Activated T-helper 17 cell treated with anti-CD3 and anti-CD28 coated beads, Interleukin-2, amount 50 U/mL, for 72 hours (primary cell): Measurements from ENCODE around the gene UNC119B. TPM values are rescaled to one million over a fixed set of nuclear protein-coding genes. Genes with fewer than 3 reads are reported as not detected.
"Not testable (repeated sequence)": the region's sequence is repeated elsewhere in the genome, so short reads cannot be mapped to it uniquely, and the experiment has no call there.

Experiments used
- ATAC-seq: fragments of 150-1000 bp; cut with Tn5 transposase; replicated peaks from 2 replicates; pipeline ENCODE4 v1.10.0; 2021; ENCODE audit warnings: mild to moderate bottlenecking, moderate library complexity
- H3K27ac Mint-ChIP-seq: one replicate; pipeline ENCODE4 v1.8.0; 2022; ENCODE audit warnings: mixed read lengths
- H3K27me3 Mint-ChIP-seq: one replicate; pipeline ENCODE4 v1.8.0; 2022; ENCODE audit warnings: mixed read lengths
- H3K36me3 Mint-ChIP-seq: one replicate; pipeline ENCODE4 v1.8.0; 2022; ENCODE audit warnings: low read depth, mild to moderate bottlenecking, mixed read lengths
- H3K4me1 Mint-ChIP-seq: one replicate; pipeline ENCODE4 v1.8.0; 2022; ENCODE audit warnings: mixed read lengths
- H3K4me3 Mint-ChIP-seq: one replicate; pipeline ENCODE4 v1.8.0; 2022; ENCODE audit warnings: mild to moderate bottlenecking, mixed read lengths
- H3K9me3 Mint-ChIP-seq: one replicate; pipeline ENCODE4 v1.8.0; 2022; ENCODE audit warnings: mixed read lengths
- total RNA-seq, 2 donors: library from RNA; stranded (reverse); gene quantifications; one replicate each; pipeline ENCODE4 v1.2.3, GENCODE V29; 2022

Gene UNC119B
- 10 to 100 TPM; 23.8 to 31.1 TPM for total RNA-seq

DNA sequence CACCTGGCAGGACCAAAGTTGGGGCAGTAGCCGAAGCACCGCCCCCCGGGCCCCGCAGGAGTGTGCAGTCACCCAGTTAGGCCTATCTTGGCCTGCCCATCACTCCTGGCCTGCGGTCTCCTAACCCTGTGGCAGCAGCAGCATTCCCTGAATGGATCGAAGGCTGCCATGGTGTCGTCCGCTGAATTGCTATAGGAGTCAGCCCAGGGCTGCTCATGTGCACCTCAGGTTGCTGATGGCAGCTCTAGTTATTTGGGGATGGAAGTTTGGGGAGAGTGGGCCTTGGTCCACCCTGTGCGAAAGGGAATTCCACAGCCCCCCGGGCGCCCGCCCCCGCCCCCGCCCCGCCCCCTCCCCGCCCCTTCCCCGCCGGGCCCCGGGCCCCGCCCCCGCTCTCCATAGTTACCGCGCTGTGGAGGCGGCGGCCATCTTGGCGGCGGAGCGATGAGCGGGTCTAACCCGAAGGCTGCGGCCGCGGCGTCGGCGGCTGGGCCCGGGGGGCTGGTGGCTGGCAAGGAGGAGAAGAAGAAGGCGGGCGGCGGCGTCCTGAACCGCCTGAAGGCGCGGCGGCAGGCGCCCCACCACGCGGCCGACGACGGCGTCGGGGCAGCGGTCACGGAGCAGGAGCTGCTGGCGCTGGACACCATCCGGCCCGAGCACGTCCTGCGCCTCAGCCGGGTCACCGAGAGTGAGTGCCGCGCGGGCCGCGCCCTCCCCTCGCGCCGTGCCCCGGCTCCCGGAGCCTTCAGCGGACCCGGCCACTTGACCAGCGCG, at the start of gene UNC119B:
UNC119B (plus strand) TSS at position 428 of the 774 bp plus-strand sequence; CDS start at position 445, 17 bp downstream.
- H3K9me3 Mint-ChIP-seq = no peaks in the 10 kb centered on the region
- peak; percentile 82 for ATAC-seq
- H3K27me3 Mint-ChIP-seq = no peaks in the 10 kb centered on the region
- peaks cover 24% of the 10 kb centered on the region for H3K36me3 Mint-ChIP-seq
- peak within 1 kb of the TSS; percentile 88 for H3K27ac Mint-ChIP-seq
- H3K4me3 Mint-ChIP-seq = peak within 1 kb of the TSS; percentile 88
- H3K4me1 Mint-ChIP-seq = peaks cover 17% of the 10 kb centered on the region

- no peak overlapping the region for H3K27ac Mint-ChIP-seq
- no peaks in the 10 kb centered on the region for H3K36me3 Mint-ChIP-seq
- H3K27me3 Mint-ChIP-seq = peaks cover 3% of the 10 kb centered on the region
- no peaks in the 10 kb centered on the region for H3K4me1 Mint-ChIP-seq
- no peak for ATAC-seq
- no peaks in the 10 kb centered on the region for H3K9me3 Mint-ChIP-seq
- H3K4me3 Mint-ChIP-seq = no peak overlapping the region
Measured at GRCh38 chr12:120661432-120661831, 48.8 kb upstream of the UNC119B start.

DNA sequence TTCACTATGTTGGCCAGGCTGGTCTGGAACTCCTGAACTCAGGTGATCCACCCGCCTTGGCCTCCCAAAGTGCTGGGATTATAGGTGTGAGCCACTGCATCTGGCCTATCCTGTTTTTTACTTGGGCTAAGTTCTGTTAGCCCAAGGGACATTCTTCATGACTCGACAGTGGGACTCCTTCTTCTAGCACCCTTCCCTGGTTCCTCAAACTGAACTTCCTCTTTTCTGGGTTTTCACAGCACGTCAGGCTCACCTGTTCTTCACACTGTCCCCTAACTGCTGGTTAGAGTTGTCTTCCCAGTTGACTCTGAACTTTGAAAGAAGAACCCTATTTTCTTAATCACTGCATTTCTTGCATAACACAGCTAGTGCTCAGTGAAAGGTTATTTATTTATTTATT, 47.4 kb upstream of the UNC119B start:
- peaks cover 3% of the 10 kb centered on the region for H3K27me3 Mint-ChIP-seq
- no peaks in the 10 kb centered on the region for H3K4me1 Mint-ChIP-seq
- no peaks in the 10 kb centered on the region for H3K9me3 Mint-ChIP-seq
- no peak overlapping the region for H3K4me3 Mint-ChIP-seq
- H3K27ac Mint-ChIP-seq = no peak overlapping the region
- no peaks in the 10 kb centered on the region for H3K36me3 Mint-ChIP-seq
- ATAC-seq = no peak

GRCh38 chr12:120663741-120664140, 46.5 kb upstream of the UNC119B start:
- ATAC-seq = no peak
- no peaks in the 10 kb centered on the region for H3K4me1 Mint-ChIP-seq
- H3K27me3 Mint-ChIP-seq = peaks cover 3% of the 10 kb centered on the region
- no peaks in the 10 kb centered on the region for H3K36me3 Mint-ChIP-seq
- H3K9me3 Mint-ChIP-seq = no peaks in the 10 kb centered on the region
- no peak overlapping the region for H3K27ac Mint-ChIP-seq
- H3K4me3 Mint-ChIP-seq = no peak overlapping the region

- Mint-ChIP-seq H3K36me3 (no peaks in the 10 kb centered on the region), H3K9me3 (no peaks in the 10 kb centered on the region), H3K4me1 (no peaks in the 10 kb centered on the region), H3K27me3 (no peaks in the 10 kb centered on the region), H3K27ac (no peak overlapping the region), H3K4me3 (no peak overlapping the region)
- no peak for ATAC-seq
Measured at GRCh38 chr12:120666571-120667390, 43.5 kb upstream of the UNC119B start.

GRCh38 chr12:120668091-120668867, 42.0 kb upstream of the UNC119B start:
- no peaks in the 10 kb centered on the region for H3K36me3 Mint-ChIP-seq
- H3K4me3 Mint-ChIP-seq = no peak overlapping the region
- H3K9me3 Mint-ChIP-seq = no peaks in the 10 kb centered on the region
- no peaks in the 10 kb centered on the region for H3K27me3 Mint-ChIP-seq
- no peak for ATAC-seq
- no peaks in the 10 kb centered on the region for H3K4me1 Mint-ChIP-seq
- H3K27ac Mint-ChIP-seq = no peak overlapping the region

DNA sequence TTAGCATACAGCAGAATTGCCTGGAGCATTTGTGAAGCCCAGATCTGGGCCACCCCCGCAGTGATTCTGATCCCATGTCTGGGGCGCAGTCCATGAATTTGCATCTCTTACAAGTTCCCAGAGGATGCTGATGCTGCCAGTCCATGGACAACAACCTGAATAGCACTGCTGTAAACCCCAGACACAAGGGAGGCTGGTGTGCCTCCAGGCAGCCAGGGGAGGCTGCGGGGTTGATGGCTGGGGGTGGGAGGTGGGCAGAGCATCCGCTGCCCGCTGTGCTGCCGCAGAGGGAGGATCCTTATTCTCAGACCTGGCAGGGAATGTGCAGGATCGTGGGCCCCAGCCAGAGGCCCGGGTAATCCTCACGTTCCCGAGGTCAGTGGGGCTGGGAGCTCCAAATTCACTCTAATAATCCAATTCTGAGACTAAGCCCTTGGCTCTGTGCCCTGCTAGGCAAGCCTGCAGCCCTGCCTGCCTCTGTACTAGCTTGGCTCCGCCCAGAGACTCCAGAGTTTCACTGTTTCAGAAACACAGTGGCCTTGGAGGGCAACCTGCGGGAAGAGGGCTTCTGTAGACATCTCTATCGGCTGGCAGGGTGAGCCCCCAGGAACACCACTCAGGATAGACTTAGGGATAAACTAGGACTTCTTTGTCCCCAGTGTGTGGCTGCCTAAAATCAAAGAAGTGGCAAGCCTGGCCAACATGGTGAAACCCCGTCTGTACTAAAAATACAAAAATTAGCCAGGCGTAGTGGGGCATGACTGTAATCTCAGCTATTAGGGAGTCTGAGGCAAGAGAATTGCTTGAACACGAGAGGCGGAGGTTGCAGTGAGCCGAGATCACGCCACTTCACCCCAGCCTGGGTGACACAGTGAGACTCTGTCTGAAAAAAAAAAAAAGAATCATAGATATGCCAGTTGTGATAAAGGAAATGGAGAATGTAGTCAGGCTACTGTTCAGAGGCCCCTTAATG, 41.1 kb upstream of the UNC119B start:
- H3K4me1 Mint-ChIP-seq = no peaks in the 10 kb centered on the region

DNA sequence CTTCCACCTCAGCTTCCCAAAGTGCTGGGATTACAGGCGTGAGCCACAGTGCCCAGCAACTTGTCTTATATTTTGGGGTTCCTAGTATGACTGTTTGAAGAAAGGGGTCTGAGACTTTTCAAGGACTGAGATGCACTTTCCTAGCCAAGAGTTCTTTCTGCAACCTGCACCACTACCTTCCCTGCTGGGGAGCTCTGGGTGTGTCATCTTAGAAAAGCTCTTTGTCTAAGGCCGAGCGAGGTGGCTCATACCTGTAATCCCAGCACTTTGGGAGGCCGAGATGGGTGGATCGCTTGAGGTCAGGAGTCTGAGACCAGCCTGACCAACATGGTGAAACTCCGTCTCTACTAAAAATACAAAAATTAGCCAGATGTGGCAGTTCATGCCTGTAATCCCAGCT, 40.0 kb upstream of the UNC119B start:
- H3K4me1 Mint-ChIP-seq, H3K36me3 Mint-ChIP-seq, H3K9me3 Mint-ChIP-seq, ATAC-seq, H3K4me3 Mint-ChIP-seq, H3K27ac Mint-ChIP-seq, H3K27me3 Mint-ChIP-seq: not testable (repeated sequence)

More for the DNA sequence above, 41.1 kb upstream of the UNC119B start:
- H3K4me3 Mint-ChIP-seq = no peak overlapping the region
- no peaks in the 10 kb centered on the region for H3K27me3 Mint-ChIP-seq
- H3K9me3 Mint-ChIP-seq = no peaks in the 10 kb centered on the region
- no peak for ATAC-seq
- no peaks in the 10 kb centered on the region for H3K36me3 Mint-ChIP-seq
- H3K27ac Mint-ChIP-seq = no peak overlapping the region

GRCh38 chr12:120670667-120671066, 39.6 kb upstream of the UNC119B start:
- Mint-ChIP-seq H3K4me1 (no peaks in the 10 kb centered on the region), H3K36me3 (no peaks in the 10 kb centered on the region), H3K9me3 (no peaks in the 10 kb centered on the region), H3K27me3 (peaks cover 3% of the 10 kb centered on the region), H3K4me3 (no peak overlapping the region), H3K27ac (no peak overlapping the region)
- no peak for ATAC-seq

DNA sequence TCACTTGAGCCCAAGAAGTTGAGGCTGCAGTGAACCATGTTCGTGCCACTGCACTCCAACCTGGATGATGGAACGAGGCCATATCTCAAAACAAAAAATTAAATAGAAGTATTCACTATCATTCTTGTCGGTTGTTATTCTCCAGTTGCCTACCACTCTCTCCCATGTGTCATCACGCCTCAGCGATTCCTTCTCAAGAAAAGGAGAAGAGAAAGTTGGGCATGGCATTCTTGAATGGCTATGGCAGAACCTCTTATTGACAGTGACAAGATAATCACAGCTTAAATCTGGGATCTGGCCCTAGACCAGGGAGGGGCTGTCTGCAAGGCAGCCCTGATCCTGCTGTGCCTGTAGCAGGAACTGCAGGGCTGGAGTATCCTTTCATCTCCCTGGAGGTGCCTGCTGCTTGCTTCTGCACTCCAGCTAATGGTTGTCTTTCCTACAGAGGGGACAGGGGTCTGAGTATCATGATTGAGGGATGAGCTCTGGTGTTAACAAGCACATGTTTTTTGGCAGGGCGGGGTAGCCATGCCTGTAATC, 36.1 kb upstream of the UNC119B start:
- H3K27ac Mint-ChIP-seq = no peak overlapping the region
- no peak for ATAC-seq
- H3K9me3 Mint-ChIP-seq = no peaks in the 10 kb centered on the region
- no peaks in the 10 kb centered on the region for H3K36me3 Mint-ChIP-seq
- no peaks in the 10 kb centered on the region for H3K4me1 Mint-ChIP-seq
- peaks cover 3% of the 10 kb centered on the region for H3K27me3 Mint-ChIP-seq
- no peak overlapping the region for H3K4me3 Mint-ChIP-seq

GRCh38 chr12:120677765-120678473, 32.3 kb upstream of the UNC119B start:
- Mint-ChIP-seq H3K4me3 (peak overlapping the region; percentile 57), H3K27ac (peak overlapping the region; percentile 81), H3K36me3 (no peaks in the 10 kb centered on the region), H3K9me3 (no peaks in the 10 kb centered on the region), H3K27me3 (peaks cover 3% of the 10 kb centered on the region), H3K4me1 (no peaks in the 10 kb centered on the region)
- ATAC-seq = peak; percentile 91

DNA sequence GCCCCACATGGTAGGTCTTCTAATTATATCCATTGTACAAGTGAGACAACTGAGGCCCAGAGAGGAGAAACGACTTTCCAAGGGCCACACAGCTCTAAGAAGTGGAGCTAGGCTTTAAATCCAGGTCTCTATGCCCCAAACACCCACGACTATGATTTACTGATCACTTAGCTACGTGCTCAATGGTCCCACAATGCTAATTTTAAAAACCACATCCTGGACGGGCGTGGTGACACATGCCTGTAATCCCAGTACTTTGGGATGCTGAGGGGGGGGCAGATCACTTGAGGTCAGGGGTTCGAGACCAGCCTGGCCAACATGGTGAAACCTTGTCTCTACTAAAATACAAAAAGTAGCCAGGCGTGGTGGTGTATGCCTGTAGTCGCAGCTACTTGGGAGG, 31.7 kb upstream of the UNC119B start:
- no peaks in the 10 kb centered on the region for H3K36me3 Mint-ChIP-seq
- peaks cover 3% of the 10 kb centered on the region for H3K27me3 Mint-ChIP-seq
- H3K27ac Mint-ChIP-seq = peak overlapping the region; percentile 81
- H3K4me1 Mint-ChIP-seq = no peaks in the 10 kb centered on the region
- ATAC-seq = peak; percentile 79
- H3K4me3 Mint-ChIP-seq = peak overlapping the region; percentile 57
- H3K9me3 Mint-ChIP-seq = no peaks in the 10 kb centered on the region

- Mint-ChIP-seq H3K4me3 (no peak overlapping the region), H3K9me3 (no peaks in the 10 kb centered on the region), H3K36me3 (no peaks in the 10 kb centered on the region), H3K27ac (no peak overlapping the region), H3K4me1 (no peaks in the 10 kb centered on the region), H3K27me3 (peaks cover 3% of the 10 kb centered on the region)
- no peak for ATAC-seq
Measured at GRCh38 chr12:120680165-120680738, 30.0 kb upstream of the UNC119B start.
